Measurements from ENCODE around the gene RFX6.

The RFX6 gene

DNA sequence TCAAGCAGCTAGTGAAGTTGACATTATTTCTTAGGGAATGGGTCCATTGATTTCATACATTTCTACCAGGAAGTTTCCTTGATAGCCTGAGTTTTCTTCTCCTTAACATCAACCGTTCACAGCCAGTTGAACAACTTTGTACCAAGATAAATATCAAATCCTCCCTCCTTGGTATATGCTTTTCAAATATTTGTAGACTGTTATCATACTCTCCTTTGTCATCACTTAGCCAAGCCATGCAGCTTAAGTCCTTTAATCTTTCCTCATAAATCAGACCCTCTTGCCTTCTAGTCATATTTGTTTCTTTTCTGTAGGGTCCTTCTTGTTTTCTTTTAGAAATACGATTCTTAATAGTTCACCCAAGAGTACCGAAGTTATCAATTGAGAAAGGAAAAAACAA, 25.6 kb downstream of the RFX6 start:
- DNase-seq = no peak

DNA sequence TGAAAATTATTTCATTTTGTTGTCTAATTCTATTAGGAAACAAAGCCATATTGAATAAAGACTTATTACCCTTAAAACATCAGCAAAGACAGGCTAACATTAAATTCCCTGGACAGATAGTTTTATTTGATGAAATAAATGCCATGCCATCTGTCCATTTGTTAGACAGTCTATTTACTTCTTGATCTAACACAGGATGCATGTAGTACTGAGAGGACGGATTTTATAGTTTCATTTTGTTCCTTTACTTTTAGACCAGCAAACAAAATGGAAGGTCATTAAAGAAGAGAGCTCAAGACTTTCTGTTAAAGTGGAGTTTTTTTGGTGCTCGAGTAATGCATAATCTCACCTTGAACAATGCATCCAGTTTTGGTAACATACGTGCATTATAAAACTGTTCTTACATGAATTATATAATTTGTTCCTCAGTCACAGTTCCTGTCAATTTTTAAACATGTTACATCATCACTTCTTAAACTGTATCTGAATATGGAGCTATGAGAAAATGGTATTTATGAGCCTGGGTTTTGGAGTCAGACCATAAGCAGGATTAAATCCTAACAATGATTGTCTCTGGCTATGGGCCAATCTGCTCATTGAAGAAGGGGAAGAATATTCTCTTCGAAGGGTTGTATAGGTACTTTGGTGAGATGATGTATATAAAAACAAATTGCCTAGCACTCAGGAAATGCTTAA, 46.0 kb downstream of the RFX6 start:
- DNase-seq = no peak

- no peak for DNase-seq
These were observed 47.2 kb downstream of the RFX6 start for GRCh38 chr6:116924245-116924644.

DNA sequence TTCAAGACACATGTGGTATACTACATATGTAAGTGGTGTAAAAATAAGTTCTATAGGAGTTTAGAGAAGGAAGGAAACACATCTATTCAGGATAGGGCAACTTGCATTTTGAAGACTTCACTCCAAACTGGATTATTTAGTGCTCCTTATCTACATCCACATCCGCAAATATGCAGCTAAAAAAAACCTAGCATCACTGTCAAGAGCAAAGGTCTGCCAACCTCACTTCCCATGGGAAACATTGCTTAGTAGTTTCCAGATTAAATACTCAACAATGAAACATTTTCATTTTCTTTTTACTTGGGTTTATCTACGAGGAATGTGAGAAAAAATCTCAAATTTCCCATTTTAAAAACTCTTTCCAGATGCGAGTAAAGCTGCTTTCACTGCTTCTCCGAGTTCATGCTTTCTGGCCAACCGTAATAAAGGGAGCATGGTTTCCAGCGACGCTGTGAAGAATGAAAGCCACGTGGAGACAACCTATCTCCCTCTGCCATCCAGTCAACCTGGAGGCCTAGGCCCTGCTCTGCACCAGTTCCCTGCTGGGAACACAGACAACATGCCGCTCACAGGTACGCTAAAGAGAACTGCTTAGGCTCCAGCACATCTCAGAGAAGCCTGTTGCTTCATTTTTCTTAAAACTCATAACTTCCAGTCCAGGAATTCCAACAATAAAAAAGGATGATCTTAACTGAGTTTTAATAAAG, 48.2 kb downstream of the RFX6 start:
- DNase-seq = no peak

GRCh38 chr6:116928677-116929076, 51.6 kb downstream of the RFX6 start:
- DNase-seq = no peak

GRCh38 chr6:116929825-116930224, 52.8 kb downstream of the RFX6 start:
- no peak for DNase-seq

DNA sequence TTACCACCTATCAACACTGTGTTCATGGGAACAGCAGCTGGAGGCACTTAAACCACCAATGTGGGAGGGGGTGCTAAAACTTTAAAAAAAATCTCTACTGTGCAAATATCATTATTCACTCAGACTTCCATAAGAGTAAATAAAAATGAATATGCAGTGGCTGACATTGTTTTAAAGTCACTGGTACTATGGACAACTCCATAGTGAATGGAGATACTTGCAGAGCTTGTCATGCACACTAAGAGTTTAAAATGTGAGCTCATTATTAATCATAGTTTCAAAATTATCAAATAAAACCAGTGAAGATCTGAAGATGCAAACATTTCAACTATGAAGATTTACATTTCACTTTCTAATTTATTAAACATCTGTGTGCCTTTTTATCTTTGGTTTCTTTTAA, 54.4 kb downstream of the RFX6 start:
- no peak for DNase-seq

DNA sequence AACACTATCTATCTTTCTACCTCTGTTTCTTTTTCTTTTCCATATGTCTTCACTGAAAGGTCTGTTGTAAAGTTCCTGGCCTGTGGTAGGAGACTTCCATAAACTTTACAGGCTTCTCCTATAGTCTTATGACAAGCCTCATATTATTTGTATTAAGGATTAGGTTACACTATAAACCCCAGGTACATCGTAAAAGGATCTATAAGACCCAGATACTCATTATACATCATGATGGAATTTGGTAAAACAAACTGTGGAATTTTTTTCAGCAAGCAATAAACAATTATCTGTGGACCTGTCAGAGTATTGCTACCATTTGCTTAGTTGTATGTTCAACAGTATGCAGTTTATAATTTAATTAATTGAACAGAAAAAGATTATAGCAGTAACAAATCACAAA, 55.5 kb downstream of the RFX6 start:
- DNase-seq = no peak

DNA sequence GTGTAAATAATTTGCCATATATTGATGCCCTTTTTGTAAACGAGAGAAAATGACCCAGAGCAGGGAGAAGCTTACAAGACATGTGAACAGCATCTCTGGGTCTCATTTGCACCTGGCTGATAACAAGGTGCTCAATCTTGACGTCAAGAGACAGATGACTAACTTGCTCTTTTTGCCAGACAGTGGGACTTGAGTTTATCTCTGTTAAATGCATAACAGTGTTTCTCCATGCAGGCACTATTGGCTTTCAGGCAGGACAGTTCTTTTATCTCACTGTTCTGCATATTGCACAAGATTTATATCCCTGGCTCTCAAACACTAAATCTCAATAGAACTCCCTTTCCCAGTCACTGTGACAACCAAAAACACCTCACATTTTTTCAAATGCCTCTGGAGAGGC, 56.4 kb downstream of the RFX6 start:
- DNase-seq = no peak

DNA sequence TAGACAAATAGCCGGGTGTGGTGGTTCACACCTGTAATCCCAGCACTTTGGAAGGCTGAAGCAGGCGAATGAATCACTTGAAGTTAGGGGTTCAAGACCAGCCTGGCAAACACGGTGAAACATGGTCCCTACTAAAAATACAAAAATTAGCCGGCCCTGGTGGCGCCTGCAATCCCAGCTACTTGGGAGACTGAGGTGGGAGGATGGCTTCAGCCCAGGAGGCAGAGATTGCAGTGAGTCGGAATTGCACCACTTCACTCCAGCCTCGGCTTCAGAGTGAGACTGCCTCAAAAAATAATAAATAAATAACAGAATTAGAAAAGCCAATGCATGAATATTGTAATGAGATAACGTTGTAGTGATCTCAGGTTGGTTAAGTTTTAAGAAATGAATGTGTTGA, 61.3 kb downstream of the RFX6 start:
- no peak for DNase-seq

DNA sequence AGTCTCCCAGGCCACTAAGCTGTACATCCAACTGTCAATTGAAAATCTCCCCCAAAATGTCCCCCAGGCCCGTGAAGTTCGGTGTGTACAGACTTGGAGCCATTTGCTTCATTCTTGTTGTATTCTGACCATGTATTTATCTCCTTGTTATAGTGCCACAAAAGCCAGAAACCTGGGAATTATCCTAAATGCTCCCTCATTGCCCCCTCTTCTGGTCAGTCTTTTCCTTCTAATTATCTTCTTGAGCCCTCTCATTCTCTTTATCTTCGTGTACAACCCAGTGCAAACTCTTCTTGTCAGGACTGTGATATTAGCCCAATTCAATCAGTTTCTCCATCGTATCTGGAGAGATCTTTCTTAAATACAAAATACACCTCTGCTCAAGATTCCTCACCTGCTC, 64.7 kb downstream of the RFX6 start:
- DNase-seq = no peak

DNA sequence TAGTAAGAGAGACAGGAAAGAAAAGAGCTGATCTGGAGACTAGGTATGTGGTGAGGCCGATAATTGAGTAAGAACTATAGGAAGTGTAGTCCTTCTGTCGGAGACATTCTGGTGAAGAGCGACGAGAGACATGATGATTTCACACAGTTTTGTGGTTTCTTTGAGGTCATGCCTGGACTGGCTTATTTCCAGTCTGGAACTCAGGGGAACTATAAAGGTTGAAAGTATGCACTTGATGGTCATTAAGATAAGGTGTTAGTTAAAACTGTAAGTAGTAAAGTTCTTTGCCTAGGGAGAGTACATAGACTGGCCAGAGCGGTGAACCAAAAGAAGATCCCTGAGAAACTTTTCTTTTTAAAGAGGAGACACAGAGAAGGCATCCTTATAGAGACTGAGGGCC, 68.8 kb downstream of the RFX6 start:
- no peak for DNase-seq

DNA sequence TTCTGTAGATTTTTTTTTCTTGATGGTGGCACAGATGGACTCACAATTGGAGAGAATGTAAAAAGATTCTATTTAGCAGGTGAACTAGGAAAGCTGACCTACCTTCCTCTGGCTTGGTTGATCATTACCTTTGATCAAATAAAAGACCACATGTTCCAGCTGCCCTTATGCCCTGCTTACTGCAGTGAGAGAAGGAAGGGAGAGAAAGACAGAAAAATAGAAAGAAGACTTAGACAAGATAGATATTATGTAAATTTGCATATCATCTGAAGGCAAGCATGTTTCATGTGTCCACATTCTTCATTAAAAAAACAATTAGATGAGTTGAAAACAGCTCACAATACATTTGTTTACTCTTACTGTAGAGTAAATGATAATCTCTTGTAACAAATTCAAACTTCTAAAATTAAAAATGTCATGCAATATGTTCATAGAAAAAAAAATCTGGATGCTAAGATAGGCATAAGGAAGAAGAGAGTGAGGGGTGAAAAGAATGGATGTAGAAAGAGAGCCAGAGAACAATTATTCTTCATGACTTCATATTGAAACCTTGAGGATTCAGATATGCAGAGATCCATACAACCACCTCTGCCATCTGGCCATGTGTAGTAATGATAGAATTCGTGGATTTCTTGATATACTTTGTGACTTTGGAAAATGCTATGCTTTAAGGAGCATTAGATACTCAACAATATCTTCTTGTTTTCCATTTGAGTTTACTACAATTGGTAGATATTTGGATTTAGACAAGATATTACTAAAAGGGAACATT, 71.7 kb downstream of the RFX6 start:
- no peak for DNase-seq

- no peak for DNase-seq
These were observed 72.9 kb downstream of the RFX6 start for GRCh38 chr6:116949964-116950363.

DNA sequence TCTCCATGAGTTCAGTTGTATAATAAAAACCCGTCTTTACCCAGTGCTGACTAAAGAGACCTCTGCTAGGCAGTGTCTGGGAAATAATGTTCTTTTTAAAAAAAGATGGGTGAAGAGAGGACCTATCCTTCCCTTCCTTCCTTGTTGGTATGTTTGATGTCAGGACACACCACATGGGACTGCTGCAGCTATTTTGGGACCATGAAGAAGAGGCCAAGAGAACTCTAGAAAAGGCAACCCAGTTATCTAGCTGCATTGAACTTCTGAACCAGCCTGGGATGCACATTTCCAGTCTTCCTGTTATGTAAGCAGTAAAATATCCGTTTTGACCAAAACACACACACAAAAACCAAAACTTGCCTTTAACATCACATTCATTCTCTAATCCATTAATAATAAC, 77.3 kb downstream of the RFX6 start:
- no peak for DNase-seq

DNA sequence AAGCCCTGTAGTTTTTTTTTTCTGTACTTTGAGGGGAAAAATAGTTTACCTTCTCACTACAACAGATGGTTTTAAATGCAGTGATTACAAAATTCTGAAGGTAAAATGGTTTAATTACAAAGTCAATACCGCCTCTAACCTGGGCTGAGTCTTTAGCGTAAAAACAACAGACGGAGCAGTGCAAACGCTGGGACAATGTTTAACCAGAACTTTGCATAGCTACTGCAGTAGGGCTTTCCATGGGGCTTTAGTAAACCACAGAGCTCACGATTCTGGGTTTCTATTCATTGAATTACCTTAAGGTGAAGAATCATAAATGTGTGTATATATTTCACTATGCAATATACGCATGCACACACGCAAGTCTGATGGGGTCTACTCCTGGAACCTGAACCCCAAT, 77.9 kb downstream of the RFX6 start:
- DNase-seq = peak in 1 of 2 experiments; percentile 63

DNA sequence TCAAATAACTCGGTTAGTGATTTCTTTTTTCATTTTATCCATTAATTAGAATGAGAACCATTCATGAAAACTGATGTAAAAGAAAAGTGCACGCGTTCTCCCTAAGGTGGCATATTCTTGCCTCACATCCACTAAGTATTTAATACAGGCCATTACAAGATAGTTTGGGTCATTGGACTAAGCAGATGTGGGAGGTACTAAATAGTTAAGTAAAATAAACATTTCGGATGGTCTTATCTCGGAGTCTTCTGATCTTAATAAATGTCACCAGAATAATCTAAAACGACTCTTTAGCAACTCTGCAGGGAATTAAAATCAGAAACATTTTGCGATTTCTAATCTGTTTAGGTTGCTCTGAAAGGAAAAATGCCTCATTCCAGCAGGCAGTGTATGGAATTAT, 78.7 kb downstream of the RFX6 start:
- no peak for DNase-seq

DNA sequence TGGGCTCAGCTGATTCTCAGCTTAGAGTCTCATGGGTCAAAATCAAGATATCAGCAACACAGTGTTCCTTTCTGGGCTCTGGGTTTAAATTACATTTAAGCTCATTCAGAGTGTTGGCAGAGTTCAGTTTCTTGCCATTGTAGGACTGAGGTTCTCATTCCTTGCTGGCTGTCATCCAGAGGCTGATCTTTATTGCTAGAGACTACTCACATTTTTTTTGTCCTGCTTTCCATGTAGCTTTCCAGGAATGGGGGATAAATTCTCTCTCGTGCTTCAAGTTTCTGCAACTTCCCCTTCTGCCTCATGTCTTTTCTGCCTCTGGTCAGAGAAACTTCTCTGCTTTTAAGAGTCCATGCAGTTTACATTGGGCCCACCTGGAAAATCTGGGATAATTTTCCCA, 86.9 kb downstream of the RFX6 start:
- no peak for DNase-seq

DNA sequence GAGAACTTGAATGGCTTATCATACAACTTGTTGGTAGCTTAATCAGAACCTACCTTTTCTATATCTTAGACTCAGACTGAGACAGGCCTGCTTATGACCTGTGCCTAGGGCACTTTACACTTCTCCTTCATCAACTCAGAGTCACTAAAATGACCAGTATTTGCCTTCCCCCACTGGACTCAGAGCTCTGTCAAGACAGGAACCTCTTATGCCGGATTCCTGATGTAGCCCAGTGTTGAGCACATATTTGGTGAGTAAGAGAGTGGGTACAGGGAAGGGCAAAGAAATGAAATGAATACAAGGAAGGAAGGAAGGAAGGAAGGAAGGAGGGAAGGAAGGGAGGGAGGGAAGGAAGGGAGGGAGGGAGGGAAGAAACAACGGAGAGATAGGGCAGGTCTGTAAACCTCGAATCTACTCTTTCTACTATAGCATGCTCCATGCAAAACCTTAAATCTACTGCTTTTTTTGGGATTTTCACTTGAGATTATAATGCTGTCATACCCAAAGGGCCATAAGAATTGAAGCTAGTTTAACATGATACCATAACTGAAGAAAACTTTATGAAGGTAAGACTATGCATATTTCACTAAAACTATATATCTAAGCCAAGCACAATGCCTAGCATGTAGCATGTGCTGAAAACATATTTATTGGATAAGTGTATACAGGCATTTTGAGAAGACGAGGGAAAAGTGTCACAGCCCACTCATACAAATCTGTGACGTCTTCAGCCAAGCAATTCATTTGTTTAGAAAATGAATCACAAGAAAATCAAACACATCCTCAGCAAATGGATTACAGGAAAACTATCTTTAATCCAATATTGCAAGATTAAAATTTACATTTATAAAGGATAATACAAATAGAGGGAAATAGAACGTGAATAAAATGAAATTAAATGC, 89.9 kb downstream of the RFX6 start:
- DNase-seq = no peak

DNA sequence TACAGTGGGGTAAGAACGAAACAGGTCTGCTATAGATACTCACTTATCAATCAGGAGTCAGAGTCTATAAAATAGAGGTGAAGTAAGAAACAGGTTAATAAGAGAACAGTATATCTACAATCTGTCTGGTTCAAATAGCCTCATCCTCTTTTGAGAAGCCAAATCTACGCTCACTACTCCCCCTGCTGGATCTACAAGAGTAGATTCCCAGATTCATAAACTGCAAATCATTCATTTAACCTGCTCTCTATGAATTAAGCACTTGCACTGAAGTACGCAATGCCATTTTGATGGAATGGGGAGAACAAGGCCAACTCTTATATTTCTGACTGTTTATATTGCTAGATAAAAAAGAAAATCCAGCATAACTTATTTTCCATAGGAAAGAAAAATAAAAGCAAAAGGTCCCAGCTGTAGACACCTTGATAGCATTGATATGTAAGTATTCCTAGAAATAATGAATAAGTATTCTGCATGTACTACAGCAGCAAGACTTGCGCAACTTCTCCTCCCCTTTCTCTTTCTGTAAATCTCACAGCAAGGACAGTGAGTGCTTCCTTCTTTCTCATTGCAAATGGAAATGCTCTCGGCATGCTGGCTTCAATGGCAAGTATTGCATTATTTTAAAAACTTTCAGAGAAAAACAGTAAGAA, 92.3 kb downstream of the RFX6 start:
- DNase-seq = peak in 1 of 2 experiments; percentile 45

DNA sequence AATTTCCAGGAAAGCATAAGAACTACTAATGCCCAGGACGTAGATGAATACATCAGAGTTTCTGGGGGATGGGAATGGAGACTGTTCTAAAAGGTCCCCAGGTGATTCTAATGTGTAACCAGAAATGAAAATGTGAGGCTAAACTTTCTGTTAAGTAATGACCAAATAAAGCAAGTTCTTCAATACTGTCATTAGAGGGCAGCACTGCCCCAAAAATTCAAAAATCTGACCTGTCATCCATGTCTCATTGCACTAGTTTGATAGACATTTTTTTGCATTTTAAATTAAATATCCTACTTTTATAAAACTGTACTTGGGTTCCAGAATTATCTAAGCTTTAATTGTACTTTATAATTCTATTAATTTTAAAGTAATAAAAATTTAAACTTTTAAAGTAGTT, 94.9 kb downstream of the RFX6 start:
- DNase-seq = peak in 1 of 2 experiments; percentile 46

GRCh38 chr6:116973976-116974375, 96.9 kb downstream of the RFX6 start:
- DNase-seq = no peak

All from NCI-H1930 (cell line).